VCaP (cell line): ENCODE measurements around the gene TOMM40.
"Not testable (repeated sequence)": the region's sequence is repeated elsewhere in the genome, so short reads cannot be mapped to it uniquely, and the experiment has no call there.

ENCODE experiments used
- H3K27ac ChIP-seq: fragments of 450-650 bp; 2 replicates; pipeline ENCODE4 v1.5.1; 2017
- TF ChIP-seq, protein P1 (sequence below): fragments of 450-650 bp; conservative IDR thresholded peaks from 2 replicates; pipeline ENCODE4 v1.5.1; 2017; ENCODE audit warnings: mild to moderate bottlenecking, moderate library complexity

Gene TOMM40

DNA sequence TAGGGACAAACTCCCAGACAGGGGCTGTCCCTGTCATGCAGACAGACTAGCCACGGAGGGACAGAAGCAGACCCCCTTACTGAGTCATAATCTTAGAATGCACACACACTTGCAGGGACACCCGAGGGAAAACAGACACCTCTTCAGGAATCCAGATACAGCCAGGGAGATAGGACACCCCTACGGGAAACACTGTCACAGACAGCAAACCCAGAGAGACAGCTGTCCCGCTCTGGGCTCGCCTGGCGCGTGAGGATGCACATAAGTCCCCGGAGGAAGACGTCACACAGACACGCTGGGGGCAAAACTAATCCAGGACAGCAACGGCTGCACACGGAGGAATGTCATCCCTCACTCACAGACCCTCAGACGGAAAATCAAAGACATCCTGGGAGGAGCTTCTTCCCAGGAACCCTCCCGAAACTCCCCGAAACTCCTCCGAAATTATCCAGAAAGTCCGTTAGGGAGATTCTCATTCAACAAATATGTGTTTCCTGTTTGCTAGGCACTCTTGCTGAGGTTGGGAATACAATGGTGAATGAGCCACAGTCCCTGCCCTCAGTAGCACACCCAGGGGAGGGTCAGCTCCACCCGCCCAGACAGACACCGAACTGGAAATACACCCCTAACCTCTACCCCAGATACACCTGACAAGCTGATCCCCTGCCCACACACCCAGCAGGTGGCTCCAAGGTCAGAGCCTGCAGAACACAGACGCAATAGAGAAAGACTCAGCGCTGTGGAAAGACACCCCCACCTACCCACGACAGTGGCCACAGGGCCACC is 15.2 kb upstream of the TOMM40 start:
- H3K27ac ChIP-seq = no peak overlapping the region; the same call in 1 of the 2 replicates
- TF ChIP-seq, protein P1, sequence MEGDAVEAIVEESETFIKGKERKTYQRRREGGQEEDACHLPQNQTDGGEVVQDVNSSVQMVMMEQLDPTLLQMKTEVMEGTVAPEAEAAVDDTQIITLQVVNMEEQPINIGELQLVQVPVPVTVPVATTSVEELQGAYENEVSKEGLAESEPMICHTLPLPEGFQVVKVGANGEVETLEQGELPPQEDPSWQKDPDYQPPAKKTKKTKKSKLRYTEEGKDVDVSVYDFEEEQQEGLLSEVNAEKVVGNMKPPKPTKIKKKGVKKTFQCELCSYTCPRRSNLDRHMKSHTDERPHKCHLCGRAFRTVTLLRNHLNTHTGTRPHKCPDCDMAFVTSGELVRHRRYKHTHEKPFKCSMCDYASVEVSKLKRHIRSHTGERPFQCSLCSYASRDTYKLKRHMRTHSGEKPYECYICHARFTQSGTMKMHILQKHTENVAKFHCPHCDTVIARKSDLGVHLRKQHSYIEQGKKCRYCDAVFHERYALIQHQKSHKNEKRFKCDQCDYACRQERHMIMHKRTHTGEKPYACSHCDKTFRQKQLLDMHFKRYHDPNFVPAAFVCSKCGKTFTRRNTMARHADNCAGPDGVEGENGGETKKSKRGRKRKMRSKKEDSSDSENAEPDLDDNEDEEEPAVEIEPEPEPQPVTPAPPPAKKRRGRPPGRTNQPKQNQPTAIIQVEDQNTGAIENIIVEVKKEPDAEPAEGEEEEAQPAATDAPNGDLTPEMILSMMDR = no peak

DNA sequence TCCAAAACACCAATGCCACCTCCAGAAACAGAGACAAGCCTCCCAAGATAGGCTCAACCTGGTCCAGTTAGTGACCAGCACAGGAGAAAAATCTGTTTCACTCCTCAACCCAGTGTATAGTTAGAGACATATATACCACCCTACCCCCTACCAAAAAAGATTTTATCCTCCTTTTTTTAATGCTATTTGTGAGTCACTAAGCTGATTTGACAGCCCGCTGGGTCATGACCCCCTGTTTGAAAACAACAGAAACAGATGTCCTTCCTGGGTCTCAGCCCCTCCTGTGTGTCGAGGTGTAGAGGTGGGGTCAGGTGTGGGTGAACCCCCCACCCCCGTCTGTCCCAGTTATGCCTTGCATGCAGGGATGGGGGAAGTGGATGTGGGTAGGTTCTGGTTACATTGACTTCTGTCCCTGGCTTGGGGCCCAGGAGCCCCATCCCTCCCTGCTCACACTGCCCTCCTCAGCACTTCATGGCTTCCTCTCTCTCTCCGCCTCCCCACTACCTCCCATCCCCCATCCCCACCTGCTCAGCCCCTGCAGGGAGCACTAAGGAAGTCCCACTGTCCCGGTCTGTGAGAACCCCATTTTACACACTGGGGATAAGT is 14.0 kb upstream of the TOMM40 start:
- TF ChIP-seq, protein P1 = no peak
- H3K27ac ChIP-seq = peak overlapping the region; percentile 68

DNA sequence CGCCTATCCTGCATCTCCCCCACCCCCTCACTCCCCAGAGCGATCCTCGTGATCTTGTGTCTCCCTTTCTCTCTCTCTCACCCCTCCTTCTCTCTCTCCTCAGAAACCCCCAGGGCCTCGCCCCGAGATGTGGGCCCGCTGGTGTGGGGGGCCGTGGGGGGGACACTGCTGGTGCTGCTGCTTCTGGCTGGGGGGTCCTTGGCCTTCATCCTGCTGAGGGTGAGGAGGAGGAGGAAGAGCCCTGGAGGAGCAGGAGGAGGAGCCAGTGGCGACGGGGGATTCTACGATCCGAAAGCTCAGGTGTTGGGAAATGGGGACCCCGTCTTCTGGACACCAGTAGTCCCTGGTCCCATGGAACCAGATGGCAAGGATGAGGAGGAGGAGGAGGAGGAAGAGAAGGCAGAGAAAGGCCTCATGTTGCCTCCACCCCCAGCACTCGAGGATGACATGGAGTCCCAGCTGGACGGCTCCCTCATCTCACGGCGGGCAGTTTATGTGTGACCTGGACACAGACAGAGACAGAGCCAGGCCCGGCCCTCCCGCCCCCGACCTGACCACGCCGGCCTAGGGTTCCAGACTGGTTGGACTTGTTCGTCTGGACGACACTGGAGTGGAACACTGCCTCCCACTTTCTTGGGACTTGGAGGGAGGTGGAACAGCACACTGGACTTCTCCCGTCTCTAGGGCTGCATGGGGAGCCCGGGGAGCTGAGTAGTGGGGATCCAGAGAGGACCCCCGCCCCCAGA is 12.8 kb upstream of the TOMM40 start:
- TF ChIP-seq, protein P1 = no peak
- H3K27ac ChIP-seq = peak overlapping the region; percentile 68

DNA sequence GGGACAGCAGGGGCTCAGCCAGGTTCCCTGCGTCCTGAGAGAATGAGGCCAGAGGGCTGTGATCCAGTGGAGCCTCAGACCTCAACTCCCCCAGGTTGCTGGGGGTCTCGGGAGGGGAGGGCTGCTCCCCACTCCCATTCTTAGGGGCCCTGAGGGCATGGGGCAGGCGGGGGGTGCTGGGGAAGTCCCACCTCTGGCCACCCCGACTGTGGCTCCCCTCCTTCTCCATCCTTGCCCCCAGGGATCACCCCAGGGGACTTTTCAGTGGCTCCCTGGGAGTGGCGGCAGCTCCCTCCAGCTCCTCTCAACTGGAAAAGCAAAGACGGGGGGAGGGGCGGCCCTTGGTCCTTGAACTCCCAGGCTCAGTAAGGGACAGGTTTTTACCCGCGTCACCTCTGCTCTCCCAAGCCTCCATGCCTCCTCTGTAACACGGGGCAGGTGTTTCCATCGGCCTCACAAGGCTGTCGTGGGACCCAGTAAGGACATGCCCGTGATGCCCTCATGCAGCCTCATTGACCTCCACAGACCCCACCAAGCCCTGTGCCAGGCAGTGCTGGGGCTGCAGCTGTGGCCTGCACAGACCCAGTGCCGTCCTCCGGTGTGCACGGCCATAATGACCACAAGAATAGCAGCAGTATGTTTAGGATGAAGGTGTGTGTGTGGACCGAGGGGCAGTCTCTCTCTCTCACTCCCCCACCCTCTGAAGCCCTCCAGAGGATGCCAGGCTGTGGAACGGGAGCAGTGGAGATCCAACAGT is 11.6 kb upstream of the TOMM40 start:
- H3K27ac ChIP-seq = peak overlapping the region; percentile 68; the same call in 1 of the 2 replicates
- TF ChIP-seq, protein P1 = no peak

DNA sequence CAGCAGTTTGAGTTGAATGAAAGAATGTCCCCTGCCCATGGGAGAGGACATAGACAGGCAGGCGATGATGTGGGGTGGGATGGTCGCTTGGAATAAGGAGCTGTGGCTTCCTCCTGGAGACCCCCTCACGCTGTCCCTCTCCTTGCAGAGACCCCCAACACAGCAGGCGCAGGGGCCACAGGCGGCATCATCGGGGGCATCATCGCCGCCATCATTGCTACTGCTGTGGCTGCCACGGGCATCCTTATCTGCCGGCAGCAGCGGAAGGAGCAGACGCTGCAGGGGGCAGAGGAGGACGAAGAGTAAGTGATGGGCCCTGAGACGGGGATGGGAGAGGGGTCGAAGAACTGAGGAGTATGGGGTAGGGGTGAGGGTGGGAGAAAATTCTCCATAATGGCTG is 9.0 kb upstream of the TOMM40 start:
- TF ChIP-seq, protein P1 = no peak
- no peak overlapping the region for H3K27ac ChIP-seq

DNA sequence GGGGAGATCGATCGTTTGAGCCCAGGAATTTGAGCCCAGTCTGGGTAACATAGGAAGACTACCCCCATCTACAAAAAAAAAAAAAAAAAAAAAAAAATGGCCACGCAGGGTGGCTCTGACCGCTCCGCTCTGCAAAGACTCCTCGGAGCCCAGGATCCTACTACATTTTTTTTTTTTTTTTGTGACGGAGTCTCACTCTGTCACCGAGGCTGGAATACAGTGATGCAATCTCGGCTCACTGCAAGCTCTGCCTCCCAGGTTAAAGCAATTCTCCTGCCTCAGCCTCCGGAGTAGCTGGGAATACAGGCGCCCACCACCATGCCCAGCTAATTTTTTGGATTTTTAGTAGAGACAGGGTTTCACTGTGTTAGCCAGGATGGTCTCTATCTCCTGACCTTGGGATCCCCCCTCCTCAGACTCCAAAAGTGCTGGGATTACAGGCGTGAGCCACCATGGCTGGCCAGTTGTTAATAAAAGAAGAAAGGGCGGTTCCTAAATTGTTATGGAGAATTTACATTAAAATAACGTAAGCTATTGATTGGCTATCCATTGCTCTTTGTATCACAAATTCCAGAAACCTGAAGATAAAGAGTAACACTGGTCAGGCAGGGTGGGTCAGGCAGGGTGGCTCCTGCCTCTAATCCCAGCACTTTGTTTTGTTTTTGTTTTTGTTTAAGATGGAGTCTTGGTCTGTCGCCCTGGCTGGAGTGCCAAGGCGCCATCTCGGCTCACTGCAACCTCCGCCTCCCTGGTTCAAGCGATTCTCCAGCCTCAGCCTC is 8.2 kb upstream of the TOMM40 start:
- not testable (repeated sequence) for H3K27ac ChIP-seq

DNA sequence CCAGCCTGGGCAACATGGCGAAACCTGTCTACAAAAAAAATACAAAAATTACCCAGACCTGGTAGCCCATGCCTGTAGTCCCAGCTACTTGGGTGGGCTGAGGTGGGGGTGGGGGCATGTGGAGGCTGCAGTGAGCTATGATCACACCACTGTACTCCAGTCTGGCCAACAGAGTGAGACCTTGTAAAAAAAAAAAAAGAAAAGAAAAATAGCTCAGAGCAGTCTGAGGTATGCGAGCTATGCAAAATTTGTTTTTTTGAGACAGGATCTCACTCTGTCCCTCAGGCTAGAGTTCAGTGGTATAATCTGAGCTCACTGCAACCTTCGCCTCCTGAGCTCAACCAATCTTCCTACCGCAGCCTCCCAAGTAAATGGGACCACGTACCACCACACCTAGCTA is 7.1 kb upstream of the TOMM40 start:
- H3K27ac ChIP-seq = no peak overlapping the region
- TF ChIP-seq, protein P1 = no peak
